Measurements from ENCODE around the gene GNG7. TPM values are rescaled to one million over a fixed set of nuclear protein-coding genes. Genes with fewer than 3 reads are reported as not detected.
"Not testable (repeated sequence)": the region's sequence is repeated elsewhere in the genome, so short reads cannot be mapped to it uniquely, and the experiment has no call there.

GNG7 gene
- polyA plus RNA-seq, 1 experiment, result 0.22 TPM

DNA sequence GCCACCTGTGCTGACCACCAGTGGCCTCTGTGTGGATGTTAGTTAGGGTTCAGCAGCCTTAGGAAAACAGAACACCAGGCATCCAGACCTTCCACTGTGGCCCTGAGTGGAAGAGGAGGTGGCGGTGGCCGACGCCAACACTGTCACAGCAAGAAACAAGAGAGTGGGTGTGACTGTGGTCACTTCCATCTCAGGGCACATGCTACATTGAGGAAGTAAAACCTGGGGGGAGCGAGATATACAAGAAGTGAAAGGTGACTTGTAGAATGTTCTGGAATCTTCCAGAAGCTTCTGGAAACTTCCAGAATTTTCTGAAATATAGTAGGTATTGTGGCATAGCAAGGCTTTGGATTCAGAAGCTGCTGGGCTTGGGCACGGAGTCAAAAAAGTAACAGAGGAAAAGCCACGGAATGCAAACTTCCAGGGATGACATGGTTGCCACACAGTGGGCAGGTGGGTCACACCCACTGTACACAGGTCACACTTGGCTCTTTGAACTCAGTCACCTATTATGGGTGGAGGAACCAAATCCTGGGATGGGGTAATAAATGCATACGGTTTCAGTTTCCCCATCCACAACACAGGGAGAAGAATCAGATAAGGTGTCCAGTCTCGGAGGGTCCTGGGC, 24.3 kb downstream of the GNG7 start:
- peaks cover 4% of the 10 kb centered on the region for H3K27me3 ChIP-seq (ENCODE audit: control insufficient read depth, insufficient read depth, low read length)
- no peak for DNase-seq (ENCODE audit: low read depth)
- no peak overlapping the region for H3K4me3 ChIP-seq (ENCODE audit: low read depth, low read length)
- ChIA-PET POLR2A (no interaction called here), CTCF (interaction anchor here (1.0 to 1.4 kb wide), 2 partner anchors 64 to 72 kb away, joined by 3 read pairs; no protein-coding TSS in a partner anchor)
- no peaks in the 10 kb centered on the region for H3K36me3 ChIP-seq (ENCODE audit: control insufficient read depth, insufficient read depth, low read length)
- TF ChIP-seq, protein P1, sequence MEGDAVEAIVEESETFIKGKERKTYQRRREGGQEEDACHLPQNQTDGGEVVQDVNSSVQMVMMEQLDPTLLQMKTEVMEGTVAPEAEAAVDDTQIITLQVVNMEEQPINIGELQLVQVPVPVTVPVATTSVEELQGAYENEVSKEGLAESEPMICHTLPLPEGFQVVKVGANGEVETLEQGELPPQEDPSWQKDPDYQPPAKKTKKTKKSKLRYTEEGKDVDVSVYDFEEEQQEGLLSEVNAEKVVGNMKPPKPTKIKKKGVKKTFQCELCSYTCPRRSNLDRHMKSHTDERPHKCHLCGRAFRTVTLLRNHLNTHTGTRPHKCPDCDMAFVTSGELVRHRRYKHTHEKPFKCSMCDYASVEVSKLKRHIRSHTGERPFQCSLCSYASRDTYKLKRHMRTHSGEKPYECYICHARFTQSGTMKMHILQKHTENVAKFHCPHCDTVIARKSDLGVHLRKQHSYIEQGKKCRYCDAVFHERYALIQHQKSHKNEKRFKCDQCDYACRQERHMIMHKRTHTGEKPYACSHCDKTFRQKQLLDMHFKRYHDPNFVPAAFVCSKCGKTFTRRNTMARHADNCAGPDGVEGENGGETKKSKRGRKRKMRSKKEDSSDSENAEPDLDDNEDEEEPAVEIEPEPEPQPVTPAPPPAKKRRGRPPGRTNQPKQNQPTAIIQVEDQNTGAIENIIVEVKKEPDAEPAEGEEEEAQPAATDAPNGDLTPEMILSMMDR (IDR thresholded peaks at IDR 0.05; ENCODE audit: insufficient read depth, low read depth, low read length), result no peak

DNA sequence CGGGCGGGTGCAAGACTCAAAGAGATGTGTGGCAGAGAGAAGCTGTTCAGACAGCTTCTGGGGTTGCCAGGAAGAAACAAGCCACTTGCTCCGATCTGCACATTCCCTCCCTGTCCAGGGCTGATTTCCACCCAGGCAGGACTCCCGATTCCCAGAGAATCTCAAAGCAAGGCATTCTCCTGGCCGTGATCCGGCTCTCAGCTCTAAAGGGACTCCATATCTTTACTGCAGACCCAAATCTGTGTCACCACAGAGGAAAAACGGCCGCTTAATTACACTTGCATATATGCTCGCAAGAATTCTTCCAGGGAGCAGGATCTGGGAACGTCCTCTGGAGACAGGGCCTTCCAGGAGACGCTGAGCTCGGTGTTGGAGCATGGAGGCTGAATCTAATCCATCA, 25.7 kb downstream of the GNG7 start:
- POLR2A ChIA-PET, result no interaction called here
- Histone ChIP-seq H3K36me3 (ENCODE audit: control insufficient read depth, insufficient read depth, low read length) (no peaks in the 10 kb centered on the region), H3K4me3 (ENCODE audit: low read depth, low read length) (no peak overlapping the region), H3K27me3 (ENCODE audit: control insufficient read depth, insufficient read depth, low read length) (peaks cover 4% of the 10 kb centered on the region)
- CTCF ChIA-PET, result no interaction called here
- no peak for DNase-seq (ENCODE audit: low read depth)
- TF ChIP-seq, protein P1 (IDR thresholded peaks at IDR 0.05; ENCODE audit: insufficient read depth, low read depth, low read length), result no peak

DNA sequence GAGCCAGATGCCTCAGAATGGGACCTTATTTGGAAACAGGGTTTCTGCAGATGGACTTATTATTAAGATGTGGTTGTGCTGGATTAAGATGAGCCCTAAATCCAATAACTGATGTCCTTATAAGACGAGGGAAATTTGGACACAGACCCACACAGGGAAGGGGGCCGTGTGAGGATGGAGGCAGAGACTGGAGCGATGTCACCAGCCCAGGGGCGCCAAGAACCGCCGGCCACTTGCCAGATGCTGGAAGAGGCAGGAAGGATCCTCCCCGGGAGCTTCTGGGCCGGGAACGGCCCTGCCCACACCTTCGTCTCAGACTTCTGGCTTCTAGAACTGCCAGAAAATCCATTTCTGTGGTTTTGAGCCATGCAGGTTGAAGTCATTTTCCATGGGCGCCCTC, 26.6 kb downstream of the GNG7 start:
- peaks cover 4% of the 10 kb centered on the region for H3K27me3 ChIP-seq (ENCODE audit: control insufficient read depth, insufficient read depth, low read length)
- POLR2A ChIA-PET, result no interaction called here

DNA sequence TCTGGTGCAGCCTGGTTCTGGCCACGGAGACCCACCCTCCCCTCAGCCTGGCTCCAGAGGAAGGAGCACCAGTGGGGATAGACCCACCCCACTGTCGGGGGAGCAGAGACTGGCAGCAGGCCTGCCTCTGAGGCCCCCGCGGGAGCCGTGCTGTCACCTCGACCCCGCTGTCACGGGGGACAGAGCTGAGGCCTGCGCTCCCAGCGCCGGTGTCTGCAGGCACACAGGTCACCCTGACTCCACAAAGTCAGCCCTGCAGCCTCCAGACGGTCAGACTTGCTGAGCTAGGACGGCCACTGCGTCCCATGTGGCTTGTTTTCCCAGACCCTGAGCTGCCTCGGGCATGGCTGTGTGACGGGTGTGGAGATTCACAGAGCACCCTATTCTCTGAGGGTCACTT, 32.3 kb downstream of the GNG7 start:
- Histone ChIP-seq H3K4me3 (ENCODE audit: low read depth, low read length) (no peak overlapping the region), H3K36me3 (ENCODE audit: control insufficient read depth, insufficient read depth, low read length) (no peaks in the 10 kb centered on the region), H3K27me3 (ENCODE audit: control insufficient read depth, insufficient read depth, low read length) (no peaks in the 10 kb centered on the region)
- no peak for DNase-seq (ENCODE audit: low read depth)
- TF ChIP-seq, protein P1 (IDR thresholded peaks at IDR 0.05; ENCODE audit: insufficient read depth, low read depth, low read length), result no peak
- CTCF ChIA-PET, result no interaction called here
- POLR2A ChIA-PET, result no interaction called here

More for the DNA sequence above, 26.6 kb downstream of the GNG7 start:
- Histone ChIP-seq H3K4me3 (ENCODE audit: low read depth, low read length) (no peak overlapping the region), H3K36me3 (ENCODE audit: control insufficient read depth, insufficient read depth, low read length) (no peaks in the 10 kb centered on the region)
- CTCF ChIA-PET, result no interaction called here
- TF ChIP-seq, protein P1 (IDR thresholded peaks at IDR 0.05; ENCODE audit: insufficient read depth, low read depth, low read length), result no peak
- DNase-seq (ENCODE audit: low read depth), result no peak

DNA sequence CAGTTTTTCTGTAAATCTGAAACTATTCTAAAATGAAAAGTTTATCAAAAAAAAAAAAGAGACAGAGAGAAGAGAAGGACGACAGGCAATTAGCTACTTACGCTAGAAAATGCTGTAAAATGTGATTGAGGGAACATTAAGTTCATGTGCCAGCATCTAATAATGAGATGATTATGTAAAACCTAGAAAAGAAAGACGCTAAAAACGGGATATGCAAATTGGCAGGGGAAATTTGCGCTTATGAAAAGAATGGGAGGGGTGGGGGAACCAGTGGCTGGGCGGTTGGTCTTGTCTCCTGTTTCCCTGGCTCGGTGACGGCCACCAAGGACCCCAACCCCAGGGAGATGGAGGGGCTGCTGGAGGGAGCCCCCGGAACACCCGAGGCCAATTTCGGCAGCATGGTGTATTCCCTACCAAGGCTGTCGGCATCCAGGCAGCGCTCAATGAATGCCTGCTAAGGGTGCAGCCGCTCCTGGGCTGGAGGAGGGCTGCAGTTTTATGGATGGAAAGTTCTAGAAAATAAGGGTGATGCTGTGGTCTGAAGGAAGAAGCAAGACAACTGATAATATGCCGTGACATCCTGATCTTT, 34.2 kb downstream of the GNG7 start:
- POLR2A ChIA-PET, result no interaction called here

DNA sequence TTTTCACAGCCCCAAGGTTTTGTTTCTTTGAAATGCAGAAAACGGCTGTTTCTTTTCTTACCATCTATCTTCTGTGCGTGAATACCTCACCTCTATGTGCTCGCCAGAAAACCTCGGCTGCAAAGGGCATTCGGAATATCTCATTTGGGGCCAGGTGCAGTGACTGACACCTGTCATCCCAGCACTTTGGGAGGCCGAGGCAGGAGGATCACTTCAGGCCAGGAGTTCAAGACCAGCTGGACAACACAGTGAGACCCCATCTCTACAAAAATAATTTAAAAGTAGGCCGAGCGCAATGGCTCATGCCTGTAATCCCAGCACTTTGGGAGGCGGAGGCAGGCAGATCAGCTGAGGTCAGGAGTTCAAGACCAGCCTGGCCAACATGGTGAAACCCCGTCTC, 35.1 kb downstream of the GNG7 start:
- DNase-seq (ENCODE audit: low read depth); H3K36me3 ChIP-seq (ENCODE audit: control insufficient read depth, insufficient read depth, low read length); CTCF ChIA-PET; H3K27me3 ChIP-seq (ENCODE audit: control insufficient read depth, insufficient read depth, low read length); H3K4me3 ChIP-seq (ENCODE audit: low read depth, low read length); POLR2A ChIA-PET: not testable (repeated sequence)

More for the DNA sequence above, 34.2 kb downstream of the GNG7 start:
- TF ChIP-seq, protein P1 (IDR thresholded peaks at IDR 0.05; ENCODE audit: insufficient read depth, low read depth, low read length), result no peak
- no peak for DNase-seq (ENCODE audit: low read depth)
- H3K4me3 ChIP-seq (ENCODE audit: low read depth, low read length), result no peak overlapping the region
- no peaks in the 10 kb centered on the region for H3K36me3 ChIP-seq (ENCODE audit: control insufficient read depth, insufficient read depth, low read length)
- CTCF ChIA-PET, result no interaction called here
- no peaks in the 10 kb centered on the region for H3K27me3 ChIP-seq (ENCODE audit: control insufficient read depth, insufficient read depth, low read length)

Data from BJ (cell line).